ENCODE results near the gene DNAH3.
"Not testable (repeated sequence)": the region's sequence is repeated elsewhere in the genome, so short reads cannot be mapped to it uniquely, and the experiment has no call there.

DNAH3 gene

DNA sequence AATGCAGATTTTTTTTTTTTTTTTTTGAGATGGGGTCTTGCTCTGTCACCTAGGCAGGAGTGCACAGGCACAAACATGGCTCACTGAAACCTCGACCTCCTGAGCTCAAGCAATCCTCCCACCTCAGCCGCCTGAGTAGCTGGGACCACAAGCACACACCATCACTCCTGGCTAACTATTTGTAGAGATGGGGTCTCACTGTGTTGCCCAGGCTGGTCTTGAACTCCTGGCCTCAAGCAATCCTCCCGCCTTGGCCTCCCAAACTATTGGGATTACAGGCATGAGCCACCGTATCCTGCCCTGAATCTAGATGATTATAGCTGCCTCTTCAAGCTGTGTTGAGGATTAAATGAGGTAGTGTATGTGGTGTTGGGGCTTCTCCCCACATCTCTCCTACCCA, 94.9 kb downstream of the DNAH3 start:
- H3K27me3 Mint-ChIP-seq (ENCODE audit: low read depth), result peaks cover 30% of the 10 kb centered on the region
- not testable (repeated sequence) for H3K4me1 Mint-ChIP-seq (ENCODE audit: low read depth); H3K4me3 Mint-ChIP-seq; H3K9me3 Mint-ChIP-seq; H3K36me3 Mint-ChIP-seq (ENCODE audit: low read depth); H3K27ac Mint-ChIP-seq

DNA sequence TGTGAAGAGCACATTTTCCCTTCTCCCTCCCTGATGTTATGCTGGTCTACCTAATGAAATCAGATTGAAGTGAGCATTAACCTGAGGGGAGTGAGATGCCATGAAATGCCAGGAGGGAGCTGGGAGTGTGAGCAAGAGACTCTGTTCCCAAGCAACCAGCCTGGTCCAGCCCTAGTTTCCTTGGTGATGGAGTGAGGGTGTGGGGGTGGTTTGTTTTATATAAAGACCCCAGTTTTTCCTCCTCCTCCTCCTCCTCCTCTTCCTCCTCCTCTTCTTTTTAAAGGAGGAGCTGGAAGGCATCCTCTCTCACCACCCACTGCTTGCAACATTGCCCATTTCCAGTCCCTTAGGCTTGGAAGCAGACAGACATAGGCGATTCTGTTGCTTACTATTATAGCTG, 97.1 kb downstream of the DNAH3 start:
- H3K27me3 Mint-ChIP-seq (ENCODE audit: low read depth), result peaks cover 31% of the 10 kb centered on the region

DNA sequence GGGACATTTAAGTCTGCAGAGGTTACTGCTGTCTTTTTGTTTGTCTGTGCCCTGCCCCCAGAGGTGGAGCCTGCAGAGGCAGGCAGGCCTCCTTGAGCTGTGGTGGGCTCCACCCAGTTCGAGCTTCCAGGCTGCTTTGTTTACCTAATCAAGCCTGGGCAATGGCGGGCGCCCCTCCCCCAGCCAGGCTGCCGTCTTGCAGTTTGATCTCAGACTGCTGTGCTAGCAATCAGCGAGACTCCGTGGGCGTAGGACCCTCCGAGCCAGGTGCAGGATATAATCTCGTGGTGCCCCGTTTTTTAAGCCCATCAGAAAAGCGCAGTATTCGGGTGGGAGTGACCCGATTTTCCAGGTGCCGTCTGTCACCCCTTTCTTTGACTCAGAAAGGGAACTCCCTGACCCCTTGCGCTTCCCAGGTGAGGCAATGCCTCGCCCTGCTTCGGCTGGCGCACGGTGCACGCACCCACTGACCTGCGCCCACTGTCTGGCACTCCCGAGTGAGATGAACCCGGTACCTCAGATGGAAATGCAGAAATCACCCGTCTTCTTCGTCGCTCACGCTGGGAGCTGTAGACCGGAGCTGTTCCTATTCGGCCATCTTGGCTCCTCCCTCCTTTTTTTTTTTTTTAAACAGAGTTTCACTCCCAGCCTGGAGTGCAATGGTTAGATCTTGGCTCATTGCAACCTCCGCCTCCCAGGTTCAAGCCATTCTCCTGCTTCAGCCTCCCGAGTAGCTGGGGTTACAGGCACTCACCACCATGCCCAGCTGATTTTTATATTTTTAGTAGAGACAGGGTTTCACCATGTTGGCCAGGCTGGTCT, 102.3 kb downstream of the DNAH3 start:
- not testable (repeated sequence) for H3K4me1 Mint-ChIP-seq (ENCODE audit: low read depth); H3K27me3 Mint-ChIP-seq (ENCODE audit: low read depth); H3K9me3 Mint-ChIP-seq; H3K4me3 Mint-ChIP-seq; H3K36me3 Mint-ChIP-seq (ENCODE audit: low read depth); H3K27ac Mint-ChIP-seq

More for the DNA sequence above, 97.1 kb downstream of the DNAH3 start:
- Mint-ChIP-seq H3K4me1 (ENCODE audit: low read depth) (no peaks in the 10 kb centered on the region), H3K4me3 (no peak overlapping the region), H3K36me3 (ENCODE audit: low read depth) (no peaks in the 10 kb centered on the region), H3K9me3 (no peaks in the 10 kb centered on the region), H3K27ac (no peak overlapping the region)

DNA sequence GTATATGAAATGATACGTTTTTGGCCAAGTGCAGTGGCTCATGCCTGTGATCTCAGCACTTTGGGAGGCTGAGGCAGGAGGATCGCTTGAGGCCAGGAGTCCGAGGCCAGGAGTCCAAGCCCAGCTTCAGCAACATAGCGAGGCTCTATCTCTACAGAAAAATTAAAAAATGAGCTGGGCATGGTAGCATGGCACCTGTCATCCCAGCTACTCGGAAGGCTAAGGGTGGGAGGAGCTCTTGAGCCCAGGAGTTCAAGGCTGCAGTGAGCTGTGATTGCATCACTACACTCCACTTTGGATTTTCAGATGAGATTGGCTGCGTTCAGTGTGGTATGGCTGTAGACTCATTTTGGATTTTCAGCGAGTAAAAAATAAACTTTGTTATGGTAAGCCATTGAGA, 112.4 kb downstream of the DNAH3 start:
- Mint-ChIP-seq H3K36me3 (ENCODE audit: low read depth) (no peaks in the 10 kb centered on the region), H3K27ac (no peak overlapping the region), H3K4me1 (ENCODE audit: low read depth) (no peaks in the 10 kb centered on the region), H3K27me3 (ENCODE audit: low read depth) (peaks cover 16% of the 10 kb centered on the region), H3K4me3 (no peak overlapping the region), H3K9me3 (peaks cover 3% of the 10 kb centered on the region)

DNA sequence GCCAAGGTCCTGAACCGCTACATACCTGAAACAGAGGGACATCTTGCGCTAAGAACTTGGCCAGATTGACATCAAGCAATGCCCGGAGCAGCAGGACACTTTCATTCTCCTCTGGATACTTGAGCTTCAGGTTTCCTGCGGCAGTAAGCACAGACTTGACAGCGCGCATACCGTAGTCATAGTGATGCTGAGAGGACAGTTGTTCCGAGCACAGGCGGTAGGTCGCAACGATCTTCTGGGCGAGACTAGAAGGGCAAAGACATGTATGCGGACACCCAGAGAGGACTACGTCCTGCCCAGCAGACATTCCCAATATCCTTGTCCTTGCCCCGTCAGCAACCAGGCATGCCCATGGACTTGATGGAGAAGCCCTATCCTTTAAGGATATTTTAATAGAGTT, 112.9 kb downstream of the DNAH3 start:
- H3K9me3 Mint-ChIP-seq, result peaks cover 3% of the 10 kb centered on the region
- no peak overlapping the region for H3K4me3 Mint-ChIP-seq
- H3K27ac Mint-ChIP-seq, result no peak overlapping the region
- no peaks in the 10 kb centered on the region for H3K4me1 Mint-ChIP-seq (ENCODE audit: low read depth)
- H3K27me3 Mint-ChIP-seq (ENCODE audit: low read depth), result peaks cover 16% of the 10 kb centered on the region
- no peaks in the 10 kb centered on the region for H3K36me3 Mint-ChIP-seq (ENCODE audit: low read depth)

DNA sequence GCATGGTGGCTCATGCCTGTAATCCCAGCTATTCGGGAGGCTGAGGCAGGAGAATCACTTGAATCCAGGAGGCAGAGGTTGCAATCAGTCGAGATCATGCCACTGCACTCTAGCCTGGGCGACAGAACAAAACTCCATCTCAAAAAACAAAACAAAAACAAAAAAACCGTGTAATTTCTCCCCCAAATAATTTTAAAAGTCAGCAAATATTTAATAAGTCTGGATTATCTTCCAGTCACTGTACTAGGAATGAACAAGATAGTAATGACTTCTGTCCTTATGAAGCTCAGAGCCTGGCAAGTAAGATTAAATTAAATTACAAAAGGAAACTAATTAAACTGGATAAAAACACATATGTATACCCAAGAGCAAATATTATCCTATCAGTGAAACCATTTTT, 113.5 kb downstream of the DNAH3 start:
- no peaks in the 10 kb centered on the region for H3K36me3 Mint-ChIP-seq (ENCODE audit: low read depth)

DNA sequence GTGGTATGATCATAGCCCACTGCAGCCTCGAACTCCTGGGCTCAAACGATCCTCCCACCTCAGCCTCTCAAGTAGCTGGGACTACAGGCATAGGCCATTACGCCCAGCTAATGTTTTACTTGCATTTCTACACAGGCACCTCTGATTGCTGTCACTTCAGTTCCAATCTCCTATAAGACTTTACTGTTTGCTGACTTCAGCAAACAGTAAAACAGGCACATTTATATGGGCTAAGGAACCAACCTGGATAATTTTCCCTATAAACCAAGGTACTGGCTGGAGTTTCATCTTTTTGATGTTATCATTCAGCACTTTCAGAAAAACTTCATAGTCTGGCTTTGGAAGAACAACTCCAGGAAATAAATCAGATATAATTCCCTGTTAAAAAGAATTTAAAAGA, 114.2 kb downstream of the DNAH3 start:
- H3K4me3 Mint-ChIP-seq, result no peak overlapping the region
- peaks cover 16% of the 10 kb centered on the region for H3K27me3 Mint-ChIP-seq (ENCODE audit: low read depth)
- H3K9me3 Mint-ChIP-seq, result no peaks in the 10 kb centered on the region
- no peaks in the 10 kb centered on the region for H3K36me3 Mint-ChIP-seq (ENCODE audit: low read depth)
- no peak overlapping the region for H3K27ac Mint-ChIP-seq
- no peaks in the 10 kb centered on the region for H3K4me1 Mint-ChIP-seq (ENCODE audit: low read depth)

More for the DNA sequence above, 113.5 kb downstream of the DNAH3 start:
- Mint-ChIP-seq H3K27me3 (ENCODE audit: low read depth) (peaks cover 16% of the 10 kb centered on the region), H3K4me1 (ENCODE audit: low read depth) (no peaks in the 10 kb centered on the region), H3K4me3 (no peak overlapping the region), H3K9me3 (peaks cover under 1% of the 10 kb centered on the region), H3K27ac (no peak overlapping the region)

DNA sequence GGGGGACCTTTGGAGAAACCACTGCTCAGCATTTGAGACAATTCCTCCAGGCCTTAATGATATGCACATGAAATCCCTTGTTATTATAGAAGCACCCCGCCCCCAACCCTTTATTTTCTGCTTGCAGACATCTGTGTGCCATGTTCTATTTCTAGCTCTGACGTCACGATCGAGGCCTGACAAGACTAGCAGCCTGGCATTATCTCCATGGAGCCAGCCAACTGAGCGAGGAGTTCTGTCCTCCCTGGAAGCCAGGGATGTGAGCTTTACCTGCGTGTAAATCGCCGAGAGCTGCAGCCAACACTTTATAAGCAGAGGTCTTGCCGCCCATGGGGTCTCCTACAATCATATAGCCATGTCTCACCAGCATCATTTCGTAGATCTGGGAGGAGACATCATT, 116.9 kb downstream of the DNAH3 start:
- Mint-ChIP-seq H3K27ac (no peak overlapping the region), H3K27me3 (ENCODE audit: low read depth) (peaks cover 16% of the 10 kb centered on the region), H3K4me3 (no peak overlapping the region), H3K9me3 (no peaks in the 10 kb centered on the region), H3K36me3 (ENCODE audit: low read depth) (no peaks in the 10 kb centered on the region), H3K4me1 (ENCODE audit: low read depth) (no peaks in the 10 kb centered on the region)

DNA sequence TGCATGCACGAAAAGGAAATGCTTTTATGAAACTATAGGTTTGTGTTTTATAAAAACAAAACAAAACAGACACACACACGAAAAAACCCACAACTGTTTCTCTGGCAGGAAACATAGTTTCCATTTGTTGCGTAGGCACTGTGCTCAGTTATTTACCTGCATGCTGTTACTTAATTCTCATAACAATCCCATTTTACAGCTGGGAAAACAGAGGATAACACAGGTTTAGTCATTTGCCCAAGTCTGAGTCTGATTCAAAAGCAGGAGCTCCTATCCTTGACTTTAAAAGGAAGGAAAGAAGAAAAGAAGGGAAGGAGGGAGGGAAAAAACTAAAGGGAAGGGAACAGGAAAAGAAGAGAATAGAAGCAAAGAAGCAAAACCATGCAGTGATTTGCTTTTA, 117.4 kb downstream of the DNAH3 start:
- Mint-ChIP-seq H3K9me3 (no peaks in the 10 kb centered on the region), H3K4me3 (no peak overlapping the region), H3K27ac (no peak overlapping the region), H3K27me3 (ENCODE audit: low read depth) (peaks cover 16% of the 10 kb centered on the region), H3K36me3 (ENCODE audit: low read depth) (no peaks in the 10 kb centered on the region), H3K4me1 (ENCODE audit: low read depth) (no peaks in the 10 kb centered on the region)

DNA sequence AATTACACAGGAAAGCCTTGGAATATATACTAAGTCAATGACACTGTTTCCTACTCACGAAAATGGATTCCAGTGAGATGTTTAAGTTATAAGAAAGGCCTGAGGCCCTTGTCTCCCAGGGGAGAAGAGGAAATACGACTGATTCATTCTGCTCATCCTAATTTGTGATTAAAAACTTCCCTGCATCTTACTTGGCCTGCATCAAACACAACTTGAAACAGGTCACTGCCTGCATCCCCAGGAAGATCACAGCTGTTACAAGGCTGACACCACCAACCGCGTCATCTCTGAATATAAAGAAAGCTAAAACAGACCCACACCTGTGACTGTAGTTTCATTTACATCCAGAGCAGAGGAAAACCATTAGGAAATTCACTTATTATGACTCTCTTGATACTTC, 121.9 kb downstream of the DNAH3 start:
- Mint-ChIP-seq H3K27me3 (ENCODE audit: low read depth) (peaks cover 2% of the 10 kb centered on the region), H3K36me3 (ENCODE audit: low read depth) (no peaks in the 10 kb centered on the region), H3K9me3 (no peaks in the 10 kb centered on the region)

DNA sequence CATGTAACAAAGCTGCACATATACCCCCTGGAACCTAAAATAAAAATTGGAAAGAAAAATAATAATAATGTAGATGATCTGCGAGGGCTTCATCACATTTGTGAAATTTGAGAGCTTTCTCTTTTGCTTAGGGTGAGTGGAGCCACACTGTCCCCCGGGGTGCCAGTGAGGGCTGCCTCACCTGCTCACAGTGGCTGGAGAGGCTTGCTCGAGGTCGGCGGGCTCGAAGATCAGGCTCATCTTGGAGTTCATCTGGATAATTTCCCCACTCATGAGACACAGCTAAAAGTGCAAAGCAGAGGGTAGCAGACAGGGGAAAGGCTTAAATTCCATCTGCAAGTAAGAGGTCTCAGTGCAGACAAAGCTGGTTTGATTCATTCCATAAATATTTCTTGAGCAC, 123.8 kb downstream of the DNAH3 start:
- no peaks in the 10 kb centered on the region for H3K36me3 Mint-ChIP-seq (ENCODE audit: low read depth)
- peaks cover 11% of the 10 kb centered on the region for H3K4me1 Mint-ChIP-seq (ENCODE audit: low read depth)
- no peaks in the 10 kb centered on the region for H3K9me3 Mint-ChIP-seq
- no peak overlapping the region for H3K27ac Mint-ChIP-seq
- no peaks in the 10 kb centered on the region for H3K27me3 Mint-ChIP-seq (ENCODE audit: low read depth)
- H3K4me3 Mint-ChIP-seq, result no peak overlapping the region

More for the DNA sequence above, 121.9 kb downstream of the DNAH3 start:
- Mint-ChIP-seq H3K4me3 (no peak overlapping the region), H3K4me1 (ENCODE audit: low read depth) (peaks cover 3% of the 10 kb centered on the region), H3K27ac (no peak overlapping the region)

DNA sequence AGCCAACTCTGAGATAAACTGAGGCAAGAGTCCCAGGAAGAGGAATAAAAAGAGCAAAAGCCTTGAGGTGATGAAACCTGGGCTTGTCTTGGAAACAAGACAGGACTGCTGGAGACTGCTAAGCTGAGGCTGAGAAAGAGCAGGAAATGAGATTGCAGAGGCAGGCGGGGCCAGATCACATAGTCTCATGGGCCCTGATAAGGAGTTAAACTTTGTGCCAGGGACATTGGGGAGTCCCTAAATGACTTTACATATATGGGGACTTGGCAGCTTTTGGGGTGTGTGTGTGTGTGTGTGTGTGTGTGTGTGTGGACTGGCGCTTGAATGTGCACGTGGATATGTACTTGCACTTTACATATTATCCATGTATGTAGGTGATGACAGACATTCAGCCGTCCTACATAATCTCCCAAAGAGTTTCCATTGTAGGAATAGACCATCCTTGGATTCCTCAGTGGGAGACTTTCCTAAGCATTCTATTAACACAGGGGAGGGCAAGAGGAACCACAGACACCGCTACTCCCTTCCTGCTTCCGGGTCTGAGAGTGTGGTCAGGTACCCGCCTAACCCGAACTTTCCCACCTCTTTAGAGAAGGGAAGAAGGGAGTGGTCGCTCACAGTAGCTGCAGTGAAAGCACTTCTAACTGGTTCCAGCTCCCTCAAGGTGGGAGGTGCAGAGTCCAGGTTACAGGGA, 127.0 kb downstream of the DNAH3 start:
- Mint-ChIP-seq H3K36me3 (ENCODE audit: low read depth) (no peaks in the 10 kb centered on the region), H3K27me3 (ENCODE audit: low read depth) (peaks cover 9% of the 10 kb centered on the region), H3K4me3 (no peak overlapping the region), H3K27ac (peak overlapping the region; percentile 9), H3K4me1 (ENCODE audit: low read depth) (peaks cover 11% of the 10 kb centered on the region), H3K9me3 (no peaks in the 10 kb centered on the region)

DNA sequence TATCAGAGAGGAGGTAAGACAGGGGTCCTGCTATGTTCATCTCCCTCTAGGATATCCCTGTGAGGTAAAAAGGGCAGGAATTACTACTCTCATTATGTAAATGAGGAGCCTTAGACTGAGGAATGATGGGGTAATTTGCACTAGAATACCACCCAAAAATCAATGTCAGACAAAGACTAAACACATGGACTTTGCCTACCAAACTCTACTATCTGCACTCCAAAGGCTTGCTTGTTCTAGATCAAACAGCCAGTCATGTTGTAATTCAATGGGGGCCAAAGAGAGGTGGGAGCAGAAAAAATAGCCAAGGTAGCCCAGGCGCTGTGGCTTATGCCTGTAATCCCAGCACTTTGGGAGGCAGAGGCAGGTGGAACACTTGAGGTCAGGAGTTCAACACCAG, 129.3 kb downstream of the DNAH3 start:
- Mint-ChIP-seq H3K27ac (no peak overlapping the region), H3K4me1 (ENCODE audit: low read depth) (peaks cover 11% of the 10 kb centered on the region), H3K9me3 (no peaks in the 10 kb centered on the region), H3K4me3 (no peak overlapping the region), H3K36me3 (ENCODE audit: low read depth) (no peaks in the 10 kb centered on the region), H3K27me3 (ENCODE audit: low read depth) (peaks cover 21% of the 10 kb centered on the region)

DNA sequence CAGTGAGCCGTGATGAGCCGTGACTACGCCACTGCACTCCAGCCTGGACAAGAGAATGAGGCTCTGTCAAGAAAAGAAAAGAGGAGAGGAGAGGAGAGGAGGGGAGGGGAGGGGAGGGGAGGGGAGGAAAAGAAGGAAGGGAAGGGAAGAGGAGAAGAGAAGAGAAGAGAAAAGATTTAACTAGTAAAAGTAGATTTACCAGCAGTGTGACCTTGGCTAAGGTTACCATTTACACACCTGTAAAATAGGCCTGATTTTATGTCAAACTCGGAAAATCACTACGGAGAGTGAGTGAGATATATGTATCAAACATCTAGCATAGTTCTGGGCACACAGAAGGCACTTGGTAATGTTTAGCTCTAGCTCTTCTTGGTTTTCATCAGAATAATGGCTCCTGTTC, 140.8 kb downstream of the DNAH3 start:
- H3K4me3 Mint-ChIP-seq, result no peak overlapping the region
- H3K9me3 Mint-ChIP-seq, result no peaks in the 10 kb centered on the region
- H3K36me3 Mint-ChIP-seq (ENCODE audit: low read depth), result no peaks in the 10 kb centered on the region
- peaks cover 24% of the 10 kb centered on the region for H3K27me3 Mint-ChIP-seq (ENCODE audit: low read depth)
- no peak overlapping the region for H3K27ac Mint-ChIP-seq
- no peaks in the 10 kb centered on the region for H3K4me1 Mint-ChIP-seq (ENCODE audit: low read depth)

DNA sequence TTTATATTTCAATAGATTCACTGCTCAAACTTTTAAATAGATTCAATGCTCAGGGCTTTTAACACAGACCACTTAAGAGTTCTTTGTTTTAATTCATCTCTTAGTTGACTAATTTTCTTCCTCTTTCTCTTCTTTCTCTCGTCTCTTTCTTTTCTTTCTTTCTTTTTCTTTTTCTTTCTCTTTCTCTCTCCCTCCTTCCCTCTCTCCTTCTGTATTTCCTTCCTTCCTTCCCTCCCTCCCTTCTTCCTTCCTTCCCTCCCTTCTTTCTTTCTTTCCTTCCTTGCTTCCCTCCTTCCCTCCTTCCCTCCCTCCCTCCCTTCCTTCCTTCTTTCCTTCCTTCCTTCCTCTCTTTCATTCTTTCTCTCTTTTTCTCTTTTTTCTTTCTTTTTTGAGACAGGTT, 145.6 kb downstream of the DNAH3 start:
- H3K36me3 Mint-ChIP-seq (ENCODE audit: low read depth), result no peaks in the 10 kb centered on the region
- H3K9me3 Mint-ChIP-seq, result no peaks in the 10 kb centered on the region
- peaks cover 24% of the 10 kb centered on the region for H3K27me3 Mint-ChIP-seq (ENCODE audit: low read depth)
- H3K4me1 Mint-ChIP-seq (ENCODE audit: low read depth), result peaks cover 3% of the 10 kb centered on the region
- H3K27ac Mint-ChIP-seq, result no peak overlapping the region
- H3K4me3 Mint-ChIP-seq, result no peak overlapping the region
